HG03565 (cell line): Measurements from ENCODE around the gene CFAP58.

ENCODE experiments used
- ATAC-seq: cut with Tn5 transposase; IDR thresholded peaks from one replicate; pipeline ENCODE4 v1.9.1; 2021; ENCODE audit warnings: mild to moderate bottlenecking, moderate library complexity; ENCODE audit not compliant: unreplicated experiment

Gene CFAP58

GRCh38 chr10:104359811-104360210 is 6.2 kb downstream of the CFAP58 start:
- no peak for ATAC-seq

- no peak for ATAC-seq
Measured at GRCh38 chr10:104367904-104368303, 14.3 kb downstream of the CFAP58 start.

- ATAC-seq = no peak
Measured at GRCh38 chr10:104368381-104368780, 14.7 kb downstream of the CFAP58 start.

- ATAC-seq = no peak
Measured at GRCh38 chr10:104371753-104372152, 18.1 kb downstream of the CFAP58 start.

GRCh38 chr10:104374591-104374990 is 21.0 kb downstream of the CFAP58 start:
- ATAC-seq = no peak

GRCh38 chr10:104376784-104377300 is 23.2 kb downstream of the CFAP58 start:
- no peak for ATAC-seq

GRCh38 chr10:104380336-104380735 is 26.7 kb downstream of the CFAP58 start:
- ATAC-seq = no peak

- no peak for ATAC-seq
Measured at GRCh38 chr10:104387130-104387888, 33.7 kb downstream of the CFAP58 start.

- no peak for ATAC-seq
Measured at GRCh38 chr10:104388830-104389229, 35.2 kb downstream of the CFAP58 start.

GRCh38 chr10:104391150-104391968 is 37.7 kb downstream of the CFAP58 start:
- no peak for ATAC-seq

GRCh38 chr10:104391969-104392296 is 38.3 kb downstream of the CFAP58 start:
- ATAC-seq = no peak

GRCh38 chr10:104393387-104393786 is 39.8 kb downstream of the CFAP58 start:
- ATAC-seq = no peak

- no peak for ATAC-seq
Measured at GRCh38 chr10:104396581-104396980, 42.9 kb downstream of the CFAP58 start.

GRCh38 chr10:104403636-104404035 is 50.0 kb downstream of the CFAP58 start:
- ATAC-seq = no peak

- ATAC-seq = no peak
Measured at GRCh38 chr10:104406715-104407650, 53.4 kb downstream of the CFAP58 start.

GRCh38 chr10:104413528-104413927 is 59.9 kb downstream of the CFAP58 start:
- ATAC-seq = no peak

GRCh38 chr10:104415526-104416165 is 62.0 kb downstream of the CFAP58 start:
- ATAC-seq = no peak

GRCh38 chr10:104416851-104417250 is 63.2 kb downstream of the CFAP58 start:
- no peak for ATAC-seq

GRCh38 chr10:104417637-104418292 is 64.1 kb downstream of the CFAP58 start:
- ATAC-seq = no peak

- peak; percentile 97 for ATAC-seq
Measured at GRCh38 chr10:104424719-104425118, 71.1 kb downstream of the CFAP58 start.
